Liver (tissue), 3 donors: ENCODE results near the gene CT45A5.
"Not testable (repeated sequence)": the region's sequence is repeated elsewhere in the genome, so short reads cannot be mapped to it uniquely, and the experiment has no call there.

ENCODE experiments used
- FOXA2 ChIP-seq: IDR thresholded peaks from 2 replicates; pipeline ENCODE4 v1.6.1; 2016; ENCODE audit warnings: antibody characterized with exemption
- JUND ChIP-seq, 2 donors: IDR thresholded peaks; 2 replicates each; pipeline ENCODE4 v1.6.1; 2016; ENCODE audit warnings: antibody characterized with exemption in 2 of 2
- RAD21 ChIP-seq, 2 donors: IDR thresholded peaks; 2 replicates each; pipeline ENCODE4 v1.6.1; 2016; ENCODE audit warnings: antibody characterized with exemption in 2 of 2, mild to moderate bottlenecking in 2 of 2
- TF ChIP-seq, protein P1 (sequence below): fragments of 150-350 bp; IDR thresholded peaks from 2 replicates; pipeline ENCODE4 v1.5.1; 2017; ENCODE audit warnings: improper control_type of control experiment, low read depth, low read length; ENCODE audit not compliant: missing input control
- TF ChIP-seq, protein P2 (sequence below): IDR thresholded peaks from 2 replicates; pipeline ENCODE4 v1.6.1; 2016; ENCODE audit warnings: antibody characterized with exemption
- TF ChIP-seq, protein P3 (sequence below): IDR thresholded peaks from 2 replicates; pipeline ENCODE4 v1.6.1; 2016; ENCODE audit warnings: antibody characterized with exemption
- TF ChIP-seq, protein P4 (sequence below): IDR thresholded peaks from 2 replicates; pipeline ENCODE4 v1.6.1; 2016; ENCODE audit warnings: antibody characterized with exemption, mild to moderate bottlenecking
- donor health status: healthy.
- donor health status: healthy.

DNA sequence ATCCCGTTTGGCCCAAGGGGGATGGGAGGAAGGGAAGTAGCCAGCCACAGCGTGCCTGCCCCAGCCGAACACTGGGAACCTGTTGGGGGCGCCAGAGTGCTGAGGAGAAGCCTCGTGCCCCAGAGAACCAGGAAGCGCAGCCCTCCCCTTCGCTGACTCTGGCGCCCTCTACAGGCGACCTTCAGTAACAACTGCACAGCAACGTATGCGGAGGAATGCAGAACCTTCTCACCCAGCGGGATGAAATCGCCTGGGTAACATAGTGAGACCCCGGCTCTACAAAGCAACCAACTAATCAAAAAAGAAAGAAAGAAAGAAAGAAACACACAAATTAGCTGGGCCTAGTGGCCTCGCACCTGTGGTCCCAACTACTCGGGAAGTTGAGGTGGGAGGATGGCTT, at the start of gene CT45A5:
- TF ChIP-seq, protein P1, sequence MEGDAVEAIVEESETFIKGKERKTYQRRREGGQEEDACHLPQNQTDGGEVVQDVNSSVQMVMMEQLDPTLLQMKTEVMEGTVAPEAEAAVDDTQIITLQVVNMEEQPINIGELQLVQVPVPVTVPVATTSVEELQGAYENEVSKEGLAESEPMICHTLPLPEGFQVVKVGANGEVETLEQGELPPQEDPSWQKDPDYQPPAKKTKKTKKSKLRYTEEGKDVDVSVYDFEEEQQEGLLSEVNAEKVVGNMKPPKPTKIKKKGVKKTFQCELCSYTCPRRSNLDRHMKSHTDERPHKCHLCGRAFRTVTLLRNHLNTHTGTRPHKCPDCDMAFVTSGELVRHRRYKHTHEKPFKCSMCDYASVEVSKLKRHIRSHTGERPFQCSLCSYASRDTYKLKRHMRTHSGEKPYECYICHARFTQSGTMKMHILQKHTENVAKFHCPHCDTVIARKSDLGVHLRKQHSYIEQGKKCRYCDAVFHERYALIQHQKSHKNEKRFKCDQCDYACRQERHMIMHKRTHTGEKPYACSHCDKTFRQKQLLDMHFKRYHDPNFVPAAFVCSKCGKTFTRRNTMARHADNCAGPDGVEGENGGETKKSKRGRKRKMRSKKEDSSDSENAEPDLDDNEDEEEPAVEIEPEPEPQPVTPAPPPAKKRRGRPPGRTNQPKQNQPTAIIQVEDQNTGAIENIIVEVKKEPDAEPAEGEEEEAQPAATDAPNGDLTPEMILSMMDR, result not testable (repeated sequence)
- TF ChIP-seq, protein P2, sequence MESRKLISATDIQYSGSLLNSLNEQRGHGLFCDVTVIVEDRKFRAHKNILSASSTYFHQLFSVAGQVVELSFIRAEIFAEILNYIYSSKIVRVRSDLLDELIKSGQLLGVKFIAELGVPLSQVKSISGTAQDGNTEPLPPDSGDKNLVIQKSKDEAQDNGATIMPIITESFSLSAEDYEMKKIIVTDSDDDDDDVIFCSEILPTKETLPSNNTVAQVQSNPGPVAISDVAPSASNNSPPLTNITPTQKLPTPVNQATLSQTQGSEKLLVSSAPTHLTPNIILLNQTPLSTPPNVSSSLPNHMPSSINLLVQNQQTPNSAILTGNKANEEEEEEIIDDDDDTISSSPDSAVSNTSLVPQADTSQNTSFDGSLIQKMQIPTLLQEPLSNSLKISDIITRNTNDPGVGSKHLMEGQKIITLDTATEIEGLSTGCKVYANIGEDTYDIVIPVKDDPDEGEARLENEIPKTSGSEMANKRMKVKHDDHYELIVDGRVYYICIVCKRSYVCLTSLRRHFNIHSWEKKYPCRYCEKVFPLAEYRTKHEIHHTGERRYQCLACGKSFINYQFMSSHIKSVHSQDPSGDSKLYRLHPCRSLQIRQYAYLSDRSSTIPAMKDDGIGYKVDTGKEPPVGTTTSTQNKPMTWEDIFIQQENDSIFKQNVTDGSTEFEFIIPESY, result not testable (repeated sequence)
- TF ChIP-seq, protein P3, sequence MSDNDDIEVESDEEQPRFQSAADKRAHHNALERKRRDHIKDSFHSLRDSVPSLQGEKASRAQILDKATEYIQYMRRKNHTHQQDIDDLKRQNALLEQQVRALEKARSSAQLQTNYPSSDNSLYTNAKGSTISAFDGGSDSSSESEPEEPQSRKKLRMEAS, result not testable (repeated sequence)
- TF ChIP-seq JUND (IDR thresholded peaks at IDR 0.05); FOXA2; RAD21 (IDR thresholded peaks at IDR 0.05): not testable (repeated sequence)
- TF ChIP-seq, protein P4, sequence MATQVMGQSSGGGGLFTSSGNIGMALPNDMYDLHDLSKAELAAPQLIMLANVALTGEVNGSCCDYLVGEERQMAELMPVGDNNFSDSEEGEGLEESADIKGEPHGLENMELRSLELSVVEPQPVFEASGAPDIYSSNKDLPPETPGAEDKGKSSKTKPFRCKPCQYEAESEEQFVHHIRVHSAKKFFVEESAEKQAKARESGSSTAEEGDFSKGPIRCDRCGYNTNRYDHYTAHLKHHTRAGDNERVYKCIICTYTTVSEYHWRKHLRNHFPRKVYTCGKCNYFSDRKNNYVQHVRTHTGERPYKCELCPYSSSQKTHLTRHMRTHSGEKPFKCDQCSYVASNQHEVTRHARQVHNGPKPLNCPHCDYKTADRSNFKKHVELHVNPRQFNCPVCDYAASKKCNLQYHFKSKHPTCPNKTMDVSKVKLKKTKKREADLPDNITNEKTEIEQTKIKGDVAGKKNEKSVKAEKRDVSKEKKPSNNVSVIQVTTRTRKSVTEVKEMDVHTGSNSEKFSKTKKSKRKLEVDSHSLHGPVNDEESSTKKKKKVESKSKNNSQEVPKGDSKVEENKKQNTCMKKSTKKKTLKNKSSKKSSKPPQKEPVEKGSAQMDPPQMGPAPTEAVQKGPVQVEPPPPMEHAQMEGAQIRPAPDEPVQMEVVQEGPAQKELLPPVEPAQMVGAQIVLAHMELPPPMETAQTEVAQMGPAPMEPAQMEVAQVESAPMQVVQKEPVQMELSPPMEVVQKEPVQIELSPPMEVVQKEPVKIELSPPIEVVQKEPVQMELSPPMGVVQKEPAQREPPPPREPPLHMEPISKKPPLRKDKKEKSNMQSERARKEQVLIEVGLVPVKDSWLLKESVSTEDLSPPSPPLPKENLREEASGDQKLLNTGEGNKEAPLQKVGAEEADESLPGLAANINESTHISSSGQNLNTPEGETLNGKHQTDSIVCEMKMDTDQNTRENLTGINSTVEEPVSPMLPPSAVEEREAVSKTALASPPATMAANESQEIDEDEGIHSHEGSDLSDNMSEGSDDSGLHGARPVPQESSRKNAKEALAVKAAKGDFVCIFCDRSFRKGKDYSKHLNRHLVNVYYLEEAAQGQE, result not testable (repeated sequence)
